Activated CD4-positive, alpha-beta T cell treated with anti-CD3 and anti-CD28 coated beads, Interleukin-2, amount 50 U/mL, for 48 hours (primary cell): ENCODE measurements around the gene HOXB2.

Experiments
- DNase-seq, 2 experiments: peaks; one replicate each; pipeline ENCODE4 v3.0.0-alpha.2; 2020

The HOXB2 gene

DNA sequence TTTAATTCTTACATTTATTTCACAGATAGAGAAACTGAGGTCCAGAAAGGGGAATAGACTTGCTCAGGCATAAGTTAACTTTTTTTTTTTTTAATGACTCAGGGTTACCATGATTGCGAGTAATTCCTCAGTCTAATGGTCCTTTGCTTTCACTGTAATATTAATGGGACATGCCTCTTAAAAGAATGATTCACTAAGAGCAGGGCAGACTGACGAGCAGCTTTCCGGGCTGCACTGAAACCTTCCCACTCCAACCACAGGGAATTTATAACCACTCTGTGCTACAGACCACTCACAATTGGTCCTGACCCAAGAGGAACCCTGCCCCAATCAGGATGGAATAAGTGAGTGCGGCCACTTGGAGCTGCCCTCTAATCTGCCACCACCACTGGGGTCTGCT, 5.7 kb downstream of the HOXB2 start:
- DNase-seq: no peak

- no peak for DNase-seq
Observed at GRCh38 chr17:48537316-48537715, 7.6 kb downstream of the HOXB2 start.

DNA sequence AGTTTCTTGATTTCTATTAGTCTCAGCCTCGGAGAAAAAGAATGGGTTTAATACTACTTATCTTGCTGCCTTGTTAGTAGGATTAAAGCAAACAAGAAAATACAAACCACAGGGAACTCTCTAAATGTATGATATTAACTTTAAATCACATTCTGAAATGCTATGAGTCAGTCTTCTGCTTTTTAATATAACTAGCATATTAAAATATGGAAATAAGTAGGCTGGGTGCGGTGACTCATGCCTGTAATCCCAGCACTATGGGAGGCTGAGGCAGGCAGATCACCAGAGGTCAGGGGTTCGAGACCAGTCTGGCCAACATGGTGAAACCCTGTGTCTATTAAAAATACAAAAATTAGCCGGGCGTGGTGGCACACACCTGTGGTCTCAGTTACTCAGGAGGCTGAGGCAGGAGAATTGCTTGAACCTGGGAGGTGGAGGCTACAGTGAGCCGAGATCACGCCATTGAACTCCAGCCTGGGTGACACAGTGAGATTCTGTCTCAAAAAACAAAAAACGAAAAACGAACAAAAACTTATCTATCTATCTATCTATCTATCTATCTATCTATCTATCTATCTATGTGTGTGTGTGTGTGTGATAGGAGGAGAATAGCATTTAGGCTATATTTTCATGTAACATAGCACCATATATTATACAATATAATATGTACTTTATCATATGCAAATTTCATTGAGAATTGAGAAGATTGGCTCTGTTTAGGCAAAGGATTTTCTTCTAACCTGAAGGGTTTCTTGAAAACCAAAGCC, 8.9 kb downstream of the HOXB2 start:
- peak in 1 of 2 experiments; percentile 25 for DNase-seq

DNA sequence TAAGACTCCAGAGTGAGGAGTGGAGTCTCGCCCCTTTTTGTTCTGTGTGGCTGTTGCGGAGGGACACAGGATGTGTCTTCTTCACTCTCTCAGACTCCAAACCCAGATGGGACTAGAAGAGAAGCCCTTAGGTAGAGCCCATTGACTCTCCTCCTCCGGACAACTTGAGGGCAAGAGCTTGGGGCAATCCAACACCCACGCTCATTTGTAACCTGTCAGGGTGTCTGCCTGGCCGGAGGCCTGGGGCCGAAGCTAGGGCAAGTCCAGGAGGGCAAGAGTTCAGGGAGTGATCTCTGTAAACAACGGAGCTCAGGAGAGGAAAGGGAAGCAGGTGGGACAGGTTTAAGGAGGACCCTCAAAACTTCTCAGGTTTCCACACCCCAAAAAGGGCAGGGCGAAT, 12.6 kb downstream of the HOXB2 start:
- no peak for DNase-seq

- no peak for DNase-seq
Observed at GRCh38 chr17:48530887-48531272, 14.0 kb downstream of the HOXB2 start, which contains the start of gene HOXB1. Gene HOXB1 (minus strand): TSS chr17:48531011. CDS start chr17:48530904, 107 bp downstream.

- no peak for DNase-seq
Observed at GRCh38 chr17:48530208-48530886, 14.6 kb downstream of the HOXB2 start.

GRCh38 chr17:48529683-48530009, 15.3 kb downstream of the HOXB2 start:
- DNase-seq: no peak

DNA sequence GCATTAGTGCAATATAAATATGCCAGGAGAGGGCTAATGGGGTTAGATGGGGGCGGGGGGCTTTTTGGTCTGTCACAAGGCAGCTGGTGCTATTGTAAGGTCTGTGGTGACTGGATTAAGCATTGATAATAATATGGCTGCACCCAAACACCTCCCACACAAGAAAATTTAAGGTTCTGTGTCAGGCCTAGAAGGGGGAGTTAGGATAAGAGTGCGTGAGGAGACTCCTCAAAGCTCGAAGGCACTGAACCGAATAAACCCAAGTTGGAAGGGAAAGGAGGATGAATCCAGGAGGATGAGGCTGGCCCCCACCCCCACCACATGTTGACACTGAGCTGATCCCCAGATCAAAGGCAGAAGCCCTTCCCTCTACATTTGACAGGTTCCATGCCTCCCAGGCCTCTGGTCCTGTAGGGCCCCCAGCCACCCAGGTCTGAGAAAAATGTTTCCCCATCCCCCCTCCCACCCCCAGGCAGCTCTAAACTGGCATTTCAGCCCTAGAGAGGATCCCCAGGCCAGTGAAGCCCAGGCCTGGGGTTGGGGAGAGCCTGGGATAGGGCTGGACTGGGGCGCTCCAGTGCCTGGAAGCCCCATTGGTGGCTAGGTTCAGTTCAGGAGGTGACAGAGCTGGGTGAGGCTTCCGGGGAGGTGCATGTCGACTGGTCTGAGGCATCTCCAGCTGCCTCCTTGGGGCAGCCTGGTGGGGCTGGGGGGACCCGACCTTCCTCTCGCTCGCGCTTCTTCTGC, 15.8 kb downstream of the HOXB2 start:
- no peak for DNase-seq

- no peak for DNase-seq
Observed at GRCh38 chr17:48528153-48528935, 16.6 kb downstream of the HOXB2 start.

DNA sequence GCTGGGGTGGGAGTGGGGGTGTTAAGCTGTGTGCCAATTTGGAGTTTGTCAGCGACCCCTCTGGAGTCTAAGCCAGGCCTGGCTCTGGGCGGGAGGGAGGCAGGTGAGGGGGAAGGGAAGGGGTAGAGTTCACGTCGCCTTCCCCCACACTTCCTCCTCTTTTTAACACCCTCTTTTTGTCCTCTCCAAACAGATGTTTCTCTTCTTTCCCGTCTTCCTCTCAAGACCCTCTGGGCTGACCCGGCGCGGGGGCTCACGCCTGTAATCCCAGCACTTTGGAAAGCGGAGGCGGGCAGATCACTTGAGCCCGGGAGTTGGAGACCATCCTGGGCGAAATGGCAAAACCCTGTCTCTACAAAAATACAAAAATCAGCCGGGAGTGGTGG, 17.4 kb downstream of the HOXB2 start:
- DNase-seq: no peak

DNA sequence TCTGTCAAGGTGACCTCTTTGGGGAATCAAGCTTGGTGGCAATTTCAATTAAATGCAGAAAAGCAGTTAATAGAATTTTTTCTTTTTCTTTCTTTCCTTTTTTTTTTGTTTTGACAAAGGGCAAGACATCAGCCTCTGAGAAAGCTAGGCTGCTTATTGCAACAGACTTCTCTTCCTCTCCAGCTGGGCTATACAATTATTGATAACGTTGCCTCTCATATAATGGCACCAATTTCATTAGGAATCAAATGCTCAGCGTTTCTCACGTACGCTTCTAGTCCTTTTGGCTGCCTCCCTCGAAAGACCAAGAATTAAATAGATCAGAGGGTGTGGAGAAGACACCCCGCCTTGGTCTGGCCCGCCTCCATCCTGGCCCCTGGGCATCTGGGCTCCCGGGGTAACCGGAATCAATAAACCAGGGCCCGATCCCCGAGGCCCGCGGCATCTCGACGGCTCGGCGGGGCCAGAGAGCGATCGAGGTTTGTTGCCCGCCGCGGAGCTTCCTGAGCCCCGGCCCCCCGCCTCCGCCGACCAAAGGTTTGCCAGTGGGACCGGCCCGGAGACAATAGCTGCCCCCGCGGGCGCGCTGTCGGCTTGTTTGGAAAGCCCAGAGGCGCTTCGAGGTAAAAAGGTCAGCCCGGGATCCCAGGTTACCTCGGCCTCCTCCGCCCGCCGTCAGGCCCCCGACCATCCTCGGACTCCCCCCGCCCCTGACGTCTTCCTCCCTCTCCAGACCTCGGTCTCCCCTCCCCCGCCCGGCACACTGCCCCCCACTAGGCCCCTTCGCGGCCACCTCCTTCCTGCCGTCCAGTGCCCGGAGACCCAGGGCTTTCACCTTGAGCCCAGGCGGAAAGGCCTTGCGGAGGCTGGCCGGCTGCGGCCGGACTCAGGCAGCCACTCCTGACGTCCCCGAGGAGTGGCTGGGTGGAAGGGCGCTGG, 18.0 kb downstream of the HOXB2 start:
- DNase-seq: no peak

DNA sequence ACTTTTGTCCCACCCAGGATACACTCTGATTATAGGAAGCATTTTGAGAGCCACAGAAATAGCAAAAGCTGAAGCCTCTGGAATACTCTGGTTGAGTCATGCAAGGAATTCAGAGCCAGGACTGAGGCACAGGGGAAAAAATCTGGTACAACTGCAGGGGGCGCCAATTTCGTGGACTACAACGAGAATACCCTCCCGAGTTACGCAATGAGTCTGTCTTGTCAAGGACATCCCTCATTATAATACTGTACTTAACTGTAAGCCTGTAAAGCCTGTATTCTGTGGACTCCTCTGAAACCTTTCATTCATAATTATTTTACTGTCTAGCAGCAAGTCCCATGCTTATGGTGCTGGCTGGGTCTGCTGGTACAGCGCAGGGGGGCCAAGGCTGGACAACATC, 21.9 kb downstream of the HOXB2 start:
- no peak for DNase-seq

DNA sequence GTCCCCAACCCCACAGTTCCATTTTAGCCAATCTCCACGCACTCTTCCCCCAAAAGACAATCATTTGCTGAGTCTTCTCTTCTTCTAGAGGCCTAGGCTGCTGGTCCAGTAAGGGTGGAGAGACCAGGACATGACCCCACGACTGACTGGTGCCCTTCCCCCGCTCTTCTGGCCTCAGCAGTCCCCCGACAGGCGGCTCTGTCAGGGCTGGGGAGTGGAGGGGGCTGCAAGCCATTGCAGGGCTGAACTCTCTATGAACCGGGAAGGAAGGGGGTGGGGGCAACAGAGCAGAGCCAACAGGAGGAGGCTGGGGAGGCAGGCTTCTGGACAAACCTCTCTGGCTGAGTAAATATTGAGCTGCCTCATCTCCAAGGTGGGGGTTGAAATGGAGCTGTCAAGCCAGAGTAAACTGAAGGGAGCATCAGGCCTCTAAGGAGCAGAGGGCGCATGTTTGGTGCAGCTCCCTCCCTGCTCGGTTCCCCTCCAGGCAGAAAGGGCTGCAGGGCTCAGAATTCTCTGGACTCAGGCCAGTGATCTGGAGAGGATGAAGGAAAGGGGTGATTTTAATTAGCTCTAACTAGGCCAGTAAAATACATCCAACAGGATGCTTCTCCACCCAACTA, 22.8 kb downstream of the HOXB2 start:
- no peak for DNase-seq

DNA sequence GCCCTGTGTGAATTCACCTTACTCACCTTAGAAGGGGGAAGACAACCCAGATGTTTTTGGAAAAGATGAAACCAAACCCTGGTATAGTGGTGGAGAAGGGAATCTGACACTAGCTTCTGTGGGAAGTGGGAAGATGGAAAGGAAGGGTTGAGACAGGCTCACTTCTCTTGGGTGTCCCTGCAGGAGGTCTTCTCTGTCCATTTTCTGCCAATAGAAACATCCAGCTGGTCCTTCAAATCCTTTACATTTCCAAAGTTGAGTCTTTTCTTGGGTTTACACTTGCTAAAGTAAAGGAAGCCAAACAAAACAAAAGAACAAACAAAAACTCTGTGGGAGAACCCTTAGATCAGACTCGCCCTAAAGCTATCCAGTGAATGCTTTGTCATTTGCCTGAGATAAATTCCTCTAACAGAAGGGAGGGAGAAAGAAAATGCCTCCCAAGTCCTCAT, 24.3 kb downstream of the HOXB2 start:
- no peak for DNase-seq

GRCh38 chr17:48519427-48519826, 25.5 kb downstream of the HOXB2 start:
- no peak for DNase-seq

GRCh38 chr17:48517478-48517877, 27.4 kb downstream of the HOXB2 start:
- DNase-seq: no peak

GRCh38 chr17:48515925-48516900, 28.7 kb downstream of the HOXB2 start:
- DNase-seq: no peak

GRCh38 chr17:48514477-48514876, 30.4 kb downstream of the HOXB2 start:
- no peak for DNase-seq

- DNase-seq: no peak
Observed at GRCh38 chr17:48513666-48514455, 31.0 kb downstream of the HOXB2 start.
